Astrocyte (in vitro differentiated cells and primary cell): ENCODE data around the gene AQP2.

ENCODE experiments used
- CTCF ChIP-seq: IDR thresholded peaks from 2 replicates; pipeline ENCODE4 v1.5.1; 2011; ENCODE audit warnings: low read depth, mild to moderate bottlenecking, inconsistent platforms, low read length, moderate library complexity; ENCODE audit not compliant: insufficient read depth
- EZH2 ChIP-seq: IDR thresholded peaks from 2 replicates; pipeline ENCODE4 v1.6.1; 2012; ENCODE audit warnings: mild to moderate bottlenecking, low read length, inconsistent platforms; ENCODE audit not compliant: insufficient read depth

- TF ChIP-seq CTCF (no peak), EZH2 (no peak)
Measured at GRCh38 chr12:49941556-49942511, 8.7 kb upstream of the AQP2 start.
